MM.1S (cell line): ENCODE data around the gene TNFRSF12A.

ENCODE experiments used
- CTCF ChIP-seq: fragments of 300-600 bp; sonication (generic); IDR thresholded peaks from 2 replicates; pipeline ENCODE4 v1.5.1; 2016; ENCODE audit warnings: antibody characterized with exemption, low read length, mixed read lengths
- EZH2 ChIP-seq: fragments of 300-600 bp; sonication (generic); optimal IDR thresholded peaks from 2 replicates; pipeline ENCODE3; 2017; ENCODE audit warnings: low read depth, mild to moderate bottlenecking, antibody characterized with exemption, low read length, mixed read lengths
- EZH2phosphoT487 ChIP-seq: fragments of 300-600 bp; sonication (generic); IDR thresholded peaks from 2 replicates; pipeline ENCODE4 v1.6.1; 2018; ENCODE audit warnings: antibody characterized with exemption, low read length

GRCh38 chr16:2971985-2972784 is 48.0 kb upstream of the TNFRSF12A start:
- no peak for TF ChIP-seq CTCF
- TF ChIP-seq EZH2: no peak
- no peak for TF ChIP-seq EZH2phosphoT487
